HG02852 (cell line): ENCODE measurements around the gene KCP.

Source experiments
- ATAC-seq: cut with Tn5 transposase; IDR thresholded peaks from one replicate; pipeline ENCODE4 v1.9.1; 2021; ENCODE audit warnings: mild to moderate bottlenecking, moderate library complexity; ENCODE audit not compliant: unreplicated experiment

KCP gene

DNA sequence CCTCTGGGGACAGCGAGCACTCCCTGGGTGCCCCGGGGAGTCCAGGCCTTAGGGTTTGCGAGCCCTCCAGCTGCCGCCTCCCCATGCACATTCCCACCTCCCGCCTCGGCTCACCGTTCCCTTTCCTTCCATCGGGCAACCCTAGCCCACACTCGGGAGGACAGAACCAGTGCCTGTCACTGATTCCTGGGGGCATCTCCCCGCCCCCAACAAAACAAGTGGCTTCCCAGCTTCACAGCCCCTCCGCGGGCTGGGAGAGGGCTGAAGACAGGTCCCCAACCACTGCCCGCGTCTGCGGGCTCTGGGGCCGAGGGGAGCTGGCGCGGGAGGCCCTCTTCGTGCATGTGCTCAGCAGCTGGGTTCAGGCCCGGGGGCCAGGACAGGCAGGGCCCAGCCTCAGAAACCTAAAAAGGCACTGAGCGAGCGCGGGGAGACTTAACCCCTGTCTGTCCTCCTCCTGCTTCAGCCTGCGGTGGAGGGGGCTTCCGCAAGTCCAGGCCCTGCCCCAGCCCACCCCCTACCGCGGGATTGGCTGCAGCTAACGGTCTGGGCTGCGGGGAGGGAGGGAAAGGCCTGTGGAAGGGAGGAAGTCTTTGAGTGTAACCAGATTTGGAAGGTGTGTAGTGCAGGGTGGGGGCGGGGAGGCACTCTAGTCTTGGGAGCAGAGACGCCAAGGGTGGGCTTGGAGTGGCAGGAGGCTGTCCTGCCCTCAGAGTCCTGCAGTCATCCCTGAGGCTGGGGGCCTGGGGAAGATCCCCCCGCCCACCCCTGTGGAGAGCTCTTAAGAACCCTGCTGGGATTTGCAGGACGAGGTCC lies 79.1 kb downstream of the KCP start:
- no peak for ATAC-seq

DNA sequence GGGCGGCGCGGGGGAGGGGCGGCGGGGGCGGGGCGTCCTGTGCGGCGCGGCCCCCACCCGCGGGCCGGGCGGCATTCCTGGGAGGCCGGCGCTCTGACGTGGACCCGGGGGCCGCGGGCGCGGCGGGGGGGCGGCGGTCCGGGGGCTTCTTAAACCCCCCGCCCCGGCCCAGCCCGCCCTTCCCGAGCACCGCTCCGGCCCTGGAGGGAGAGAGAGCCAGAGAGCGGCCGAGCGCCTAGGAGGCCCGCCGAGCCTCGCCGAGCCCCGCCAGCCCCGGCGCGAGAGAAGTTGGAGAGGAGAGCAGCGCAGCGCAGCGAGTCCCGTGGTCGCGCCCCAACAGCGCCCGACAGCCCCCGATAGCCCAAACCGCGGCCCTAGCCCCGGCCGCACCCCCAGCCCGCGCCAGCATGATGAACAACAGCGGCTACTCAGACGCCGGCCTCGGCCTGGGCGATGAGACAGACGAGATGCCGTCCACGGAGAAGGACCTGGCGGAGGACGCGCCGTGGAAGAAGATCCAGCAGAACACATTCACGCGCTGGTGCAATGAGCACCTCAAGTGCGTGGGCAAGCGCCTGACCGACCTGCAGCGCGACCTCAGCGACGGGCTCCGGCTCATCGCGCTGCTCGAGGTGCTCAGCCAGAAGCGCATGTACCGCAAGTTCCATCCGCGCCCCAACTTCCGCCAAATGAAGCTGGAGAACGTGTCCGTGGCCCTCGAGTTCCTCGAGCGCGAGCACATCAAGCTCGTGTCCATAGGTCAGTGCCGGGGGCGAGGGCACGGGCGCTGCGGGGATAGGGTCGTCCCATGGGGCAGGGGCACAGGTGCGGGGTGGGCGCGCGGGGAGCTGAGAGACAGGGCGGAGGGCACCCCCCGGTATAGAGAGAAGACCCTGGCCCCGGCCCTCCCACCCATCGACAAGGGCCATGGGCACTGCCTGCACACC lies 80.0 kb downstream of the KCP start, which contains the start of gene FLNC:
FLNC (plus strand) TSS at position 176 of the 947 bp plus-strand sequence; CDS start at position 408, 232 bp downstream.
- no peak for ATAC-seq

DNA sequence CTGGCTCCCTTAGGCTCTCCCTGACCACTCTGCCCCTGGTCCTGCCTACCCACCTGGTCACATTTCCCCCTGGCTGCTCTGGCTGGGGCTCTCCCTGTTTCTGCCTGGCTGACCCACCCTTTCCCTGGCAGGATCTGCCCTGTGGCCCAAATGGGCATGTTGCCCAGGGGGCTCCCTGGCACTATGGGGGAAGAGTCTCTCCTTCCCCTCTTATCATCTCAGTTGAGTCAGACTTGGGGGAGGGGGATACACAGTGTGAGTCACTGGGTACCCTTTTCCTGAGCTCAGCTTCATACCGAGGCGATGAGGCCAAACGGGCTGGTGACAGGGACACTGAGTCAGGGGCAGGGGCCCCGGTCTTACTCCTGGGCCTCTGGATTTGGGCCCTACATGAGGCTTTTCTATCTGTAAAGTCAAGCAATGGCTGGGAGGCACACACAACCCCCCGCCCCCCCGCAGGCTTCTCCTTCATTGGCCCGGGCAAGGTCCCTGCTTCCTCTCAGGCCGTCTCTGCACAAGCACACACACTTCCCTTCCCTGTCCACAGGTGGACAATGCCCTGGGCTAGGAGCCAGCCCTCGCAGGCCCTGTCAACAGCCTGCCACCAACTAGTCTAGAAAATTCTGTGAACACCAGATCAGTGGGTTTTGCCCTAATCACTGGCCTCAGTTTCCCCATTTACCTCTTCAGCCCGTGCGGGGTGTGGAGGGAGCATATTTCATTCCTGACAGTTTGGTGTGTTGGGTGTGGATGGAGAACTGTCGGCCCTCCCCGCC lies 80.9 kb downstream of the KCP start:
- no peak for ATAC-seq

DNA sequence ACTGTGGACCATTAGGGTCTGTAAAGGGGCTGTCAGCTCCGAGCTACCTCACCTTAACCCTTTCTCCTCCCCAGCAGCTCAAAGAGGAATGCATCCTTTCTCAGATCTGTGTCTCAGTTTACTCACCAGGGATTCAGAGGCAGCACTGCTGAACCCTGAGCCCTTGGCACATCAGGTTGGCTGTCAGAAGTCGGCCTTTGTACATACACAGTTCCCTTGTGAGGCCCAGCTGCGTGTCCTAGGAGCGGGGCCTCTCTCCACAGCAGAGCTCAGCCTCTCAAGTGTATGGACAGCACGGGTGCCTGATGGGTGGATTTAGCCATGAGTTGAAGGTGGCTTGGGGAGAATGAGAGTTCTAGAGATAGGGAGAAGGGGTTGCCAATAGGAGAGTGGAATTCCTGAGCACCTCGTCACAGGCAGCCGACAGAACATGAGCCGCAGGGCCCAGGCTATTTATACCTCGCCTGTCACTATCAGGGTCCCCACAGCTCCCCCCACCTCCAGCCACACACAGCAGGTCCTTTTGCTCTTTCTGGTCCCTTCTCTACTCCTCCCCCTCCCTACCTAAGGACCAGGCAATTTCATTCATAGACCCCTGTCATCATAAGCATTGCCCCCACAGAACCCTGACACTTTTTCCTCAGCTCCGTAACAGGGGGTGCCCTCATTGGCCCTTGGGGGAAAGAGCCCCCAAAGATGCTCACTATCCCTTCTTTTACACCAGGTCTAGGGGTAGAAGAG lies 82.4 kb downstream of the KCP start:
- no peak for ATAC-seq

DNA sequence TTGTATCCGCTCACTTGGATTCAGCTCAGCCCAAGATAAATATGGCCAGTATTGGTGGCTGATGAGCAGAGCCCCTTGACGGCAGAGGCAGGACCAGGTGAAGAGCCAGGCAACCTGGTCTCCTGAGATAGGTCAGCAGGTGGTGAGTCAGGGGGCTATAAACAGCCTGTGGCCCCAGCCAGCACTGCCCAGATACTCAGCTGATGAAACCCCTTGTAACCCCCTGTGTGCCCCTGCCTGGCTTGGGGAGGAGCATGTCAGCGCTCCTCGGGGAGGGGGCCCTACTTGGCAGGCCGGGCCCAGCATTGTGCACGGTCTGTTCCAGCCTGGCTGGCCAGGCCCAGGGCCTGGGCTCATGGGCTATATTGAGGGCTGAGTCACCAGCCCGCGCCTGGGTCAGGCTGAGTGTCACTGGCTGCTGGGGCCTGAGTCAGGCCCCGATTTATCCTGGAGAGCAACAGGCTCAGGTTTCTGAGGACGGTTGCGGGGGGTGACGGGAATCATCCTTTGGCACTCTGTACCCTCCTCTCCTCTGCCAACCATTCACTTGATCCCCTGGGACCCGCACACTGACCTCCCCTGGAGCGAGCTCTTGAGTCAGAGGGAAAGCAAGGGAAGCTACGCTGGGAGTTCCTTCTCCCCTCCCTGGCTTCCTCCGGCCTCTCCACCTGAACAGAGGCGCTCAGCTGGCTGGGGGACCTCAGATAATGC lies 83.1 kb downstream of the KCP start:
- ATAC-seq: no peak

DNA sequence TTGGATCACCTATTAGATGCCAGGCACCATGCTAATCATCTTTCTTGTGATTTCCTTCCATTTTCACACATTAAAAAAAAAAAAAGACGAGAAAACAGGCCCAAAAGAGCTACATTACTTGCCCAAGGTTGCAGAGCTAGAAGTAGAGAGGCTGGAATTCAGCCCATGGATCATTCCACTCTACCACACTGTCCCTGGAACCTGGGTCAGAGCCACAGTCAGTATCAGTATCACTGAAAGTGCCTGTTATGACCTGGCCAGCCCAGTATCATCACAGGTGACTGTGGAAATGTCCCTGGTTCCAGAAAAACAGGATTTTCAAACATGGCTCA lies 83.6 kb downstream of the KCP start:
- no peak for ATAC-seq
